Fibroblast of peridontal ligament (primary cell): Measurements from ENCODE around the gene ZC3H7B.
"Not testable (repeated sequence)": the region's sequence is repeated elsewhere in the genome, so short reads cannot be mapped to it uniquely, and the experiment has no call there.

Experiments
- DNase-seq: peaks from one replicate; pipeline ENCODE4 v3.0.0-alpha.2; 2010; ENCODE audit errors: extremely low read depth

The ZC3H7B gene

DNA sequence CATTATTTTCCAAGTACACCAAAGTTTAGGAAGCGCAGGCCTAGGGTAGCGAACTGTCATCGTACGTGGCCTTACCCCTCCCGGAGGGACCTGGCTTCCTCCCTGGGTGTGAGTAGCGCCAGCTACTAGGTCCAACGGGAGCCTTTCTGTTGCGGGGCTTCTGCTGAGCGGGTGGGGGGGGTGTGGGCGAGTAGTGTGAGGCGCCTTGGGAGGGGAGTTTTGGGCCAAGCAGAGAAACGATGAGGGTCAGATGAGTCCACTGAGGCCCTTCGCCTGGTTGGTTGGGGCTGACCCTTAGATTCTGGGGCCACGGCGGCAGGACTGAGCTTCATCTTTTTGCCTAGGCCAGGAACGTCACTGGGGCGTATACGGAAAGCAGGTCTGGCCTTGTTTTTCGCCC lies 81.3 kb downstream of the ZC3H7B start:
- no peak for DNase-seq

DNA sequence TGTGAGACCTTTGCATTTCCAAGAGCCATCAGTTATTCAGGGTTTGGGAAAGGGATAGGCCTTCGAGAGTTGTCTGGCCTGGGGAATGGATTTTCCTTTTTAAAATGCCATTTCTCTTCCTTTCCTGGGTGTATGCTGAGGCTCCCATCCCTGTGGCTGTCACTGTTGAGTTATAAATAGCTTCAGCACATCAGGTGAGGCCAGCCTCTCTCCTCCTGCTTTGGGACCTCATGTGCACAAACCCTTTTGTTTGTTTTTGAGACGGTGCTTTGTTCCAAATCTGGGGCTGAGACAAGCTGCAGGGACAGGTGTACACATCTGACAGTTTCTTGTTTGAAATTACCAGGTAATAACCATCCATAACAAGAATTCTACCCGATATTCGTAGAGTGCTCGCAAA lies 81.8 kb downstream of the ZC3H7B start:
- no peak for DNase-seq

DNA sequence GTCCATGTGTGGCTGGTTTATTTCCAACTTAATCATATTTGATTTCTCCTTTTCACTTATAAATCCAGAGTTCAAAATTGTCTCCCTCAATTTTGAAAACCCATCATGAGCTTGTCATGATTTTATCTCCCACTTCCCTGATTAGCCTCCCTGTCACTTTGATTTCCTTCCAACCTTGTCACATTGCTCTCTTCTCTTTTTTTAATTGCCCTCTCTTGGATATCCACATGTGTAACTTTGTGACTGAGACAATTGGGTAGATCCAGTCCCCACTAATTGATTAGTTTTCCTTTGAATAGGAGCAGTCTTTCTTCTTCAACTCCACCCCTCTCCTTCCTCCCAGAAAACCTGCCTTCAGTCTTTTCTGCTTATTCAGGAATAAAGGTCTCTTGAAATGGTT lies 82.8 kb downstream of the ZC3H7B start:
- no peak for DNase-seq

- DNase-seq, result no peak
These were observed 86.0 kb downstream of the ZC3H7B start for GRCh38 chr22:41387341-41387740.

DNA sequence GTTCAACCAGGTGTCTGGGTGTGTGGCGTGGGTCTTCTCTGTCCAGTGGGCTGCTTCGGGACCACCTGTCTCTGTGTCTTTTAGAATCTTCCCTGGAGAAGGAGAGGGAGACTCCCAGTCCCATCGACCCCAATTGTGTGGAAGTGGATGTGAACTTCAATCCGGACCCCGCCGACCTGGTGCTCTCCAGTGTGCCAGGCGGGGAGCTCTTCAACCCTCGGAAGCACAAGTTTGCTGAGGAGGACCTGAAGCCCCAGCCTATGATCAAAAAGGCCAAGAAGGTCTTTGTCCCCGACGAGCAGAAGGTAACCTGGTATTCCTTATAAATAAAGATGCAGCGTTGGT lies 92.7 kb downstream of the ZC3H7B start:
- no peak for DNase-seq

- DNase-seq, result no peak
These were observed 94.4 kb downstream of the ZC3H7B start for GRCh38 chr22:41395531-41396240.

- no peak for DNase-seq
These were observed 96.0 kb downstream of the ZC3H7B start for GRCh38 chr22:41397143-41397811.

DNA sequence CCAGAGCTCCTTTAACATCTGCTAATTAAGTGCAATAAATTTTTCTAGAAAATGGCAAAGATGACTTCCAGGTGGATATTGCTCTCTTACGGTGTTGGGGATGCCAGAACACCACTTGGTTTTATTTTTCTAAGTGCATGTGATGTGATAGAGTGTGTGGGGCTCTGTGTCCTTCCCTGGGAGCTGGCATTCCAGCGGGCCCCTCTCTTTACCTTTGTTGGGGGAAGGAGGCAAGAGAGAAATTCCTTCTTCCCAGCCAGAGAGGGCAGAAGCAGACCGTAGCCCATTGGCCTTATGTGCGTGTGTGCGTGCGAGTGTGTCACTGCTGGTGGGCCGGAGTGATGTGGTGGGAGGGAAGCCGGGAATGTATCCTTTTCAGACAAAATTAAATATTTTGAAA lies 97.6 kb downstream of the ZC3H7B start:
- no peak for DNase-seq

- DNase-seq, result peak; percentile 96
These were observed 100.7 kb downstream of the ZC3H7B start for GRCh38 chr22:41401781-41402648.

DNA sequence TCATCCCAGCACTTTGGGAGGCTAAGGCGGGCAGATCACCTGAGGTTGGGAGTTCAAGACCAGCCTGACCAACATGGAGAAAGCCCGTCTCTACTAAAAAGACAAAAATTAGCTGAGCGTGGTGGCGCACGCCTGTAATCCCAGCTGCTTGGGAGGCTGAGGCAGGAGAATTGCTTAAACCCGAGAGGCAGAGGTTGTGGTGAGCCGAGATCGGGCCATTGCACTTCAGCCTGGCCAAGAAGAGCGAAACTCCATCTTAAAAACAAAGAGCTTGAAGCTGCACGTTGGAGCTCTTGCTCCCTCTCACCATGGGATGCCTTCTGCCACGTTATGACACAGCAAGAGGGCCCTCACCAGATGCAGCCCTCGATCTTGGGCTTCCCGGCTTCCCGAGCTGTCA lies 101.5 kb downstream of the ZC3H7B start:
- not testable (repeated sequence) for DNase-seq

DNA sequence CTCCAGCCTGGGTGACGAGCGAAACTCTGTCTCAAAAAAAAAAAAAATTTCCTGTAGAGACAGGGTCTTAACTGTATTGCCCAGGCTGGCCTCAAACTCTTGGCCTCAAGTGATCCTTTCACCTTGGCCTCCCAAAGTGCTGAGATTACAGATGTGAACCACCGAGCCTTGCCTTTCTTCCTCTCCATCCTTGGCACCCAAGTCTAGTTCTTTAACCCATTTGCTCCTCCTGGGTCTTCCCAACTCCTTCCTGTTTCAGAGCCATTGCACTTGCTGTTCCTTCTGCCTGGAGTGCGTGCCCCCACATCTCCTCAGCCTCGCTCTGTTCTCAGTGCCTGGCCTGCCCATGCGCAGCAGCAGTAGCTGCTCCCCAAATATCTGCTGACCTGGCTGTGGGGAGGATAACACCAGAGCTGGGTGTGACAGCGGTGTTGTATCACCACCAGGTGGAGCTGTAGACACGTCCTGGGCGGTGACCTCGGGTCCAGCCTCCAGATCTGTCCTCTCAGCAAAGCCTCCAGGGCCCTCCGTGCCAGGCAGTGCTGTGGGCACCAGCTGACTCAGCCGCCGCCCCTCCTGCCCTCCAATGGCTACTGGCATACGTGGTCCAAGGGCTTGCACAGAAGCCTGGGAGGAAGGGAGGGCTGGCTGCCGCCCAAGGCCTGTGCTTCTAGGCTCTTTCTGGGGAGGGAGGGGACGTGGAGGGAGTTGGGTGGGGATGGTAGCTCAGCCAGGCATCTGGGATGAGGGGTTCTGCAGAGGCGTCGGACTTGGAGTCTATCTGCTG lies 102.4 kb downstream of the ZC3H7B start:
- peak; percentile 84 for DNase-seq

GRCh38 chr22:41405588-41405987 lies 104.3 kb downstream of the ZC3H7B start:
- DNase-seq, result no peak

- no peak for DNase-seq
These were observed 105.1 kb downstream of the ZC3H7B start for GRCh38 chr22:41406410-41406809.

DNA sequence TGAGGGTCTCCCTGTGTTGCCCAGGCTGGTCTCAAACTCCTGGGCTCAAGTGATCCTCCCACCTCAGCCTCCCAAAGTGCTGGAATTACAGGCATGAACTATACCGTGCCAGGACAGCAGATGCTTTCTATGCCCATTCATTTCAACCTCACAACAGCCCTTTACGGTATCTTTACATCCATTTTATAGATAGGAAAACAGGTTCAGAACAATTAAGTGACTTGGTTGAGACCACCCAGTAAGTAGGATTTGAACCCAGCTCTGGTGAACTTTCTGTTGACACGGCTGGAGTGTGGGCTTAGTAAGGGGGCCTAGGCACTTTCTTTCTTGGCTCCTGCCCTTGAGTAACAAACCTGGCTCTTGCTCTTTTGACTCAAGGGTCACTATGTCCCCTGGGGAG lies 106.1 kb downstream of the ZC3H7B start:
- DNase-seq, result no peak

GRCh38 chr22:41408665-41409064 lies 107.3 kb downstream of the ZC3H7B start:
- DNase-seq, result no peak
